Measurements from ENCODE around the gene UTF1.

Gene UTF1

GRCh38 chr10:133198621-133199487 lies 31.2 kb upstream of the UTF1 start:
- Histone ChIP-seq H3K4me3 (ENCODE audit: low read depth, low read length) (no peak overlapping the region), H3K36me3 (ENCODE audit: control insufficient read depth in 2 of 2, insufficient read depth in 1 of 2, low read length in 2 of 2) (no peaks in the 10 kb centered on the region), H3K4me1 (ENCODE audit: control insufficient read depth, insufficient read depth, low read length) (no peaks in the 10 kb centered on the region), H3K9me3 (ENCODE audit: control insufficient read depth, insufficient read depth, low read depth, low read length) (no peaks in the 10 kb centered on the region), H3K27ac (ENCODE audit: extremely low read depth, low read depth, low read length) (no peak overlapping the region)
- POLR2A ChIA-PET: no interaction called here
- TF ChIP-seq ZNF544 (tag by site-specific recombination; IDR thresholded peaks at IDR 0.05) (no peak), KLF10 (tag by site-specific recombination; IDR thresholded peaks at IDR 0.05) (no peak), ZNF157 (tag by site-specific recombination; IDR thresholded peaks at IDR 0.05) (no peak), ZNF148 (tag by site-specific recombination; IDR thresholded peaks at IDR 0.05; ENCODE audit: borderline replicate concordance) (no peak), ZNF114 (tag by site-specific recombination; IDR thresholded peaks at IDR 0.05) (no peak), ZNF266 (tag by site-specific recombination; IDR thresholded peaks at IDR 0.05; ENCODE audit: low read depth) (no peak), ZNF626 (tag by site-specific recombination; IDR thresholded peaks at IDR 0.05) (no peak), ZNF521 (tag by site-specific recombination; IDR thresholded peaks at IDR 0.05) (no peak), ZNF791 (tag by site-specific recombination; IDR thresholded peaks at IDR 0.05) (no peak), GLIS1 (tag by site-specific recombination; IDR thresholded peaks at IDR 0.05) (no peak), GLI2 (tag by site-specific recombination; IDR thresholded peaks at IDR 0.05; ENCODE audit: borderline replicate concordance, low read depth) (no peak), ZBTB21 (tag by site-specific recombination; IDR thresholded peaks at IDR 0.05) (no peak), SETDB1 (IDR thresholded peaks at IDR 0.05; ENCODE audit: insufficient read length, low read length) (no peak), ZNF660 (tag by site-specific recombination; IDR thresholded peaks at IDR 0.05) (no peak), ZNF133 (tag by site-specific recombination; IDR thresholded peaks at IDR 0.05) (no peak), ZNF280C (tag by site-specific recombination; IDR thresholded peaks at IDR 0.05) (no peak), ZNF292 (tag by site-specific recombination; IDR thresholded peaks at IDR 0.05; ENCODE audit: borderline replicate concordance, low read depth) (no peak), SP2 (tag by site-specific recombination; IDR thresholded peaks at IDR 0.05) (no peak), ZNF10 (tag by site-specific recombination; IDR thresholded peaks at IDR 0.05) (no peak), ZNF404 (tag by site-specific recombination; IDR thresholded peaks at IDR 0.05) (no peak)
- CTCF ChIA-PET: no interaction called here

GRCh38 chr10:133199488-133199885 lies 30.5 kb upstream of the UTF1 start:
- POLR2A ChIA-PET: no interaction called here
- no peaks in the 10 kb centered on the region for H3K9me3 ChIP-seq (ENCODE audit: control insufficient read depth, insufficient read depth, low read depth, low read length)
- H3K36me3 ChIP-seq (ENCODE audit: control insufficient read depth in 2 of 2, insufficient read depth in 1 of 2, low read length in 2 of 2): no peaks in the 10 kb centered on the region
- no peak overlapping the region for H3K27ac ChIP-seq (ENCODE audit: extremely low read depth, low read depth, low read length)
- no peak for TF ChIP-seq ZNF629 (tag by site-specific recombination; IDR thresholded peaks at IDR 0.05)
- H3K4me1 ChIP-seq (ENCODE audit: control insufficient read depth, insufficient read depth, low read length): no peaks in the 10 kb centered on the region
- no peak overlapping the region for H3K4me3 ChIP-seq (ENCODE audit: low read depth, low read length)
- CTCF ChIA-PET: no interaction called here
